A673 (cell line): ENCODE measurements around the gene TOMM22. TPM values are rescaled to one million over a fixed set of nuclear protein-coding genes. Genes with fewer than 3 reads are reported as not detected.

Experiments used
- BruUV-seq: library from RNA; stranded (reverse); fragments of 400-500 nt; replicated peaks from 2 replicates; lab custom pipeline; 2021; lab: Mats Ljungman, UMichigan
- CTCF ChIA-PET: fragments of 300-600 bp; sonication (Branson Sonifier 250); formaldehyde crosslinking; loops from one replicate; lab custom pipeline; 2022; ENCODE audit warnings: antibody characterized with exemption; lab: Charles Lee
- POLR2A ChIA-PET: fragments of 300-600 bp; sonication (Branson Sonifier 250); formaldehyde crosslinking; loops from one replicate; lab custom pipeline; 2022; ENCODE audit warnings: antibody characterized with exemption; ENCODE audit not compliant: low non-redundant PET; lab: Charles Lee
- DNase-seq: peaks from one replicate; pipeline ENCODE4 v3.0.0-alpha.2; 2015; ENCODE audit warnings: low spot score
- H3K27ac ChIP-seq: fragments of 200-600 bp; sonication (generic); 2 replicates; pipeline ENCODE4 v1.5.1; 2016; ENCODE audit warnings: mixed run types, low read depth, mild to moderate bottlenecking, mixed read lengths, antibody characterized with exemption, low read length; ENCODE audit not compliant: poor library complexity, severe bottlenecking
- H3K27me3 ChIP-seq: fragments of 200-600 bp; sonication (generic); replicated peaks from 2 replicates; pipeline ENCODE4 v1.6.1; 2017; ENCODE audit warnings: mixed run types, low read depth, mild to moderate bottlenecking, mixed read lengths, antibody characterized with exemption, low read length; ENCODE audit not compliant: insufficient read depth, poor library complexity
- H3K36me3 ChIP-seq: fragments of 200-600 bp; sonication (generic); 2 replicates; pipeline ENCODE4 v1.6.1; 2016; ENCODE audit warnings: mixed run types, mild to moderate bottlenecking, mixed read lengths, antibody characterized with exemption, low read length; ENCODE audit not compliant: insufficient read depth, poor library complexity, severe bottlenecking
- H3K4me1 ChIP-seq: fragments of 200-600 bp; sonication (generic); 2 replicates; pipeline ENCODE4 v1.6.1; 2017; ENCODE audit warnings: mixed run types, mild to moderate bottlenecking, mixed read lengths, antibody characterized with exemption, low read length; ENCODE audit not compliant: insufficient read depth, poor library complexity, severe bottlenecking
- H3K4me3 ChIP-seq: fragments of 200-600 bp; sonication (generic); 2 replicates; pipeline ENCODE4 v1.5.1; 2016; ENCODE audit warnings: low read depth, mixed run types, mild to moderate bottlenecking, mixed read lengths, low read length; ENCODE audit not compliant: poor library complexity, severe bottlenecking
- H3K9me3 ChIP-seq: fragments of 200-600 bp; sonication (generic); 2 replicates; pipeline ENCODE4 v1.6.1; 2016; ENCODE audit warnings: mixed run types, low read depth, mild to moderate bottlenecking, mixed read lengths, antibody characterized with exemption, low read length; ENCODE audit not compliant: poor library complexity, severe bottlenecking
- CTCF ChIP-seq: fragments of 300-800, 200-600 bp; sonication (generic); conservative IDR thresholded peaks from 2 replicates; pipeline ENCODE4 v1.5.1; 2017; ENCODE audit warnings: low read depth, mild to moderate bottlenecking, antibody characterized with exemption, low read length, moderate library complexity, mixed read lengths
- EZH2 ChIP-seq: fragments of 200-600 bp; sonication (generic); IDR thresholded peaks from 2 replicates; pipeline ENCODE4 v1.6.1; 2017; ENCODE audit warnings: borderline replicate concordance, low read depth, mild to moderate bottlenecking, mixed read lengths, antibody characterized with exemption, low read length; ENCODE audit not compliant: poor library complexity, severe bottlenecking
- intact Hi-C: fragments of 100-400 bp; cut with micrococcal nuclease; formaldehyde crosslinking; loops from one replicate; pipeline ENCODE4 v1.10.0; 2022; ENCODE audit not compliant: unreplicated experiment
- total RNA-seq: library from RNA; stranded (reverse); gene quantifications from 2 replicates; pipeline ENCODE4 v1.2.3, GENCODE V29; 2021

The TOMM22 gene
- total RNA-seq, 1 experiment from 2014 or later = 152 TPM

DNA sequence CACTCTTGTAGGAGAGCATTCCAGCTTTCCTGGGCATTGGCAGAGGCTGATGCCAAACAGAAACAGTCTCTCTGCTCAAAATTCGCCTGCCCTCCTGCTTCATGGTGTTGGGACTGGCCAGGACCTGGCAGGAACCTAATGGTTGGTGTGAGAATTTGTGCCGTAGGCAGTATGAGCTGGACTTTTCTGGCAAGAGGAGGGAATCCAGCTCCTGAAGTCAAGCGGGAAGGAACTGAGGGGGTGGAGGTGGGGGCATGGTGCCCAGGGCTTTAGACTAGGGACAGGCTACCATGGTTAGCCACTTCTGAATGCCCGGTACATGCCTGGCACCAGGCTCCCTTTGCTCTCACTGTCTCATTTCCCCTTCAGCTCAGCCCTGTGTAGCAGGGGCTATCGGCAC, 6.9 kb upstream of the TOMM22 start:
- no peaks in the 10 kb centered on the region for H3K27me3 ChIP-seq
- TF ChIP-seq CTCF (no peak), EZH2 (no peak)
- H3K4me3 ChIP-seq = no peak overlapping the region
- H3K36me3 ChIP-seq = peaks cover 5% of the 10 kb centered on the region
- no peaks in the 10 kb centered on the region for H3K4me1 ChIP-seq
- ChIA-PET POLR2A (no interaction called here), CTCF (no interaction called here)
- H3K27ac ChIP-seq = no peak overlapping the region
- intact Hi-C loops = no loop called here
- no TSS peak for BruUV-seq
- DNase-seq = no peak
- H3K9me3 ChIP-seq = no peaks in the 10 kb centered on the region

DNA sequence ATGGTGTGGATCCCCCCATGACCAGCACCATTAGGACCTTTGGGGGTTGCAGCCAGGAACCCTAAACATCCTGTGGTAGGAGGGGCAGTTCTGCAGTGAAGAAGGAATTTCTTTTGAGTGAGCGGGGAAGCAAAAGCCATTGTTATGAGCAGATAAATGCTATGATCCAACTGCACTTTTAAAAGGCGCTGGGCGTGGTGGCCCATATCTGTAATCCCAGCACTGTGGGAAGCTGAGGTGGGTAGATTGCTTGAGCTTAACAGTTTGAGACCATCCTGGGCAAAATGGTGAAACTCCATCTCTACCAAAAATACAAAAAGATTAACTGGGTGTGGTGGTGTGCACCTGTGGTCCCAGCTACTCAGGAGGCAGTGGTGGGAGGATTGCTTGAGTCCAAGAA, 5.9 kb upstream of the TOMM22 start:
- CTCF ChIA-PET = no interaction called here
- POLR2A ChIA-PET = no interaction called here
- no peak overlapping the region for H3K27ac ChIP-seq
- H3K36me3 ChIP-seq = peaks cover 5% of the 10 kb centered on the region
- H3K9me3 ChIP-seq = no peaks in the 10 kb centered on the region
- no peak for DNase-seq
- H3K27me3 ChIP-seq = no peaks in the 10 kb centered on the region
- intact Hi-C loops = no loop called here
- no TSS peak for BruUV-seq
- no peaks in the 10 kb centered on the region for H3K4me1 ChIP-seq
- no peak overlapping the region for H3K4me3 ChIP-seq
- no peak for TF ChIP-seq EZH2
- TF ChIP-seq CTCF = no peak

DNA sequence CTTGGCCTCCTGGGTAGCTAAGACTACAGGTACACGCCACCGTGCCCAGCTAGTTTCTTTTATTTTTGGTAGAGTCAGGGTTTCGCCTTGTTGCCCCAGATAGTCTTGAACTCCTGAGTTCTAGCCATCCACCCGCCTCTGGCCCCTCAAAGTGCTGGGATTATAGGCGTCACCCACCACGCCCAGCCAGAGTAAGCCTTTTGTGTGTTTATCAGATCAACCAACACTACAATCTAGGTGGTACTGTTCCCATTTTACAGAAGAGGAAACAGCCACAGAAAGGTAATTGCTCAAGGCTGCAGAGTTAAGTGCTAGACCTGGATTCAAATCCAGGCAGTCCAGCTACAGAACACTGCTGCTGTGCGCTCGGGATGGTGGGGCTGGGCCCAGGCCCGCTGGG, 3.1 kb downstream of the TOMM22 start:
- CTCF ChIA-PET = no interaction called here
- H3K4me1 ChIP-seq = peaks cover 4% of the 10 kb centered on the region
- POLR2A ChIA-PET = no interaction called here
- H3K27me3 ChIP-seq = no peaks in the 10 kb centered on the region
- DNase-seq = no peak
- H3K36me3 ChIP-seq = peaks cover 64% of the 10 kb centered on the region
- TF ChIP-seq EZH2 (no peak), CTCF (no peak)
- H3K27ac ChIP-seq = no peak overlapping the region
- no peak overlapping the region for H3K4me3 ChIP-seq
- BruUV-seq = no TSS peak
- H3K9me3 ChIP-seq = no peaks in the 10 kb centered on the region
- intact Hi-C loops = no loop called here
